ENCODE results near the gene MAPK1IP1L.

- TF ChIP-seq CTCF (conservative IDR thresholded peaks at IDR 0.05): no peak
- TF ChIP-seq EZH2 (IDR thresholded peaks at IDR 0.05; ENCODE audit: low read depth): no peak
These were observed 35.5 kb downstream of the MAPK1IP1L start for GRCh38 chr14:55086938-55087337.
